ENCODE data around the gene NR6A1. TPM values are rescaled to one million over a fixed set of nuclear protein-coding genes. Genes with fewer than 3 reads are reported as not detected.
A peak's percentile ranks its signal among the peaks of the same experiment; 100 is the strongest.

The NR6A1 gene
- total and polyA plus RNA-seq, 2 of the 13 experiments (the other 11 are each of a cell fraction or from before 2014, with no cell fraction given) = 28.1 to 31.5 TPM

GRCh38 chr9:124505006-124505900 lies 265.9 kb downstream of the NR6A1 start (continued):
- TF ChIP-seq MTA1 (CRISPR knock-in tag; IDR thresholded peaks at IDR 0.05; ENCODE audit: borderline replicate concordance) (peak; percentile 67; the same call in 1 of the 2 replicates), NCOR1 (IDR thresholded peaks at IDR 0.05; ENCODE audit: borderline replicate concordance, low read length) (no peak), CERS6 (CRISPR knock-in tag; IDR thresholded peaks at IDR 0.05) (no peak), ZNF878 (CRISPR knock-in tag; IDR thresholded peaks at IDR 0.05) (no peak), ZNF687 (CRISPR knock-in tag; IDR thresholded peaks at IDR 0.05) (0 out of 2 replicates have a peak, but pooled peaks have one; percentile 43), ZNF614 (CRISPR knock-in tag; IDR thresholded peaks at IDR 0.05; ENCODE audit: borderline replicate concordance) (no peak), RBFOX2 (IDR thresholded peaks at IDR 0.05; ENCODE audit: low read depth, low read length) (peak; percentile 30), ZNF512B (CRISPR knock-in tag; IDR thresholded peaks at IDR 0.05; ENCODE audit: borderline replicate concordance) (no peak), ZBTB33 (CRISPR knock-in tag; IDR thresholded peaks at IDR 0.05) (peak; percentile 98), ZKSCAN5 (CRISPR knock-in tag; IDR thresholded peaks at IDR 0.05) (no peak), RARA (CRISPR knock-in tag; IDR thresholded peaks at IDR 0.05) (no peak), RAD51 (IDR thresholded peaks at IDR 0.05; ENCODE audit: borderline replicate concordance) (no peak), SIN3A (IDR thresholded peaks at IDR 0.05; ENCODE audit: borderline replicate concordance, low read depth, low read length) (no peak), ZNF572 (CRISPR knock-in tag; IDR thresholded peaks at IDR 0.05) (0 out of 2 replicates have a peak, but pooled peaks have one; percentile 54), ZNF580 (CRISPR knock-in tag; IDR thresholded peaks at IDR 0.05; ENCODE audit: borderline replicate concordance, low read depth) (no peak), ZNF629 (CRISPR knock-in tag; conservative IDR thresholded peaks at IDR 0.05) (peak; percentile 93), NPAS2 (CRISPR knock-in tag; IDR thresholded peaks at IDR 0.05; ENCODE audit: borderline replicate concordance) (no peak), RXRA (CRISPR knock-in tag; IDR thresholded peaks at IDR 0.05) (peak; percentile 26; the same call in 1 of the 2 replicates)
